HEK293 (cell line): Measurements from ENCODE around the gene LASP1.

Source experiments
- BCL11B ChIP-seq: fragments of 450-650 bp; formaldehyde crosslinking; IDR thresholded peaks from 2 replicates; pipeline ENCODE4 v1.5.1; 2016; ENCODE audit warnings: low read depth, missing biosample characterization, missing genetic modification characterization
- BCL6B ChIP-seq: fragments of 450-650 bp; formaldehyde crosslinking; IDR thresholded peaks from 2 replicates; pipeline ENCODE4 v1.5.1; 2017; ENCODE audit warnings: missing biosample characterization, missing genetic modification characterization
- GLI2 ChIP-seq: fragments of 450-650 bp; formaldehyde crosslinking; IDR thresholded peaks from 2 replicates; pipeline ENCODE4; 2017; ENCODE audit warnings: missing biosample characterization, missing genetic modification characterization, low read depth, borderline replicate concordance
- GLIS1 ChIP-seq: fragments of 450-650 bp; formaldehyde crosslinking; IDR thresholded peaks from 2 replicates; pipeline ENCODE4 v1.5.1; 2016; ENCODE audit warnings: missing biosample characterization, missing genetic modification characterization
- HIC1 ChIP-seq: fragments of 450-650 bp; formaldehyde crosslinking; IDR thresholded peaks from 2 replicates; pipeline ENCODE4 v1.5.1; 2016; ENCODE audit warnings: missing biosample characterization, missing genetic modification characterization
- HOXC10 ChIP-seq: sonication (generic); formaldehyde crosslinking; IDR thresholded peaks from 2 replicates; pipeline ENCODE4 v1.8.1; 2023; ENCODE audit warnings: mild to moderate bottlenecking, missing genetic modification reagents
- KLF7 ChIP-seq: fragments of 450-650 bp; formaldehyde crosslinking; IDR thresholded peaks from 2 replicates; pipeline ENCODE4 v1.5.1; 2016; ENCODE audit warnings: missing biosample characterization, missing genetic modification characterization, borderline replicate concordance
- REPIN1 ChIP-seq: fragments of 450-650 bp; formaldehyde crosslinking; IDR thresholded peaks from 2 replicates; pipeline ENCODE4 v1.5.1; 2017; ENCODE audit warnings: missing biosample characterization, missing genetic modification characterization, low read depth
- SCRT1 ChIP-seq: fragments of 450-650 bp; formaldehyde crosslinking; IDR thresholded peaks from 2 replicates; pipeline ENCODE4 v1.5.1; 2016; ENCODE audit warnings: missing biosample characterization, missing genetic modification characterization, borderline replicate concordance
- SP7 ChIP-seq: fragments of 450-650 bp; formaldehyde crosslinking; IDR thresholded peaks from 2 replicates; pipeline ENCODE4 v1.5.1; 2016; ENCODE audit warnings: missing biosample characterization, missing genetic modification characterization
- YY1 ChIP-seq: fragments of 450-650 bp; formaldehyde crosslinking; IDR thresholded peaks from 2 replicates; pipeline ENCODE4 v1.5.1; 2018; ENCODE audit warnings: missing biosample characterization, missing genetic modification characterization
- ZBTB1 ChIP-seq: fragments of 450-650 bp; formaldehyde crosslinking; IDR thresholded peaks from 2 replicates; pipeline ENCODE4 v1.5.1; 2016; ENCODE audit warnings: missing biosample characterization, missing genetic modification characterization
- ZNF16 ChIP-seq: fragments of 450-650 bp; formaldehyde crosslinking; IDR thresholded peaks from 2 replicates; pipeline ENCODE4 v1.5.1; 2016; ENCODE audit warnings: low read depth, missing biosample characterization, missing genetic modification characterization
- ZNF184 ChIP-seq: fragments of 450-650 bp; IDR thresholded peaks from 2 replicates; pipeline ENCODE4 v1.5.1; 2018; ENCODE audit warnings: missing biosample characterization, mild to moderate bottlenecking, missing genetic modification characterization
- ZNF211 ChIP-seq: fragments of 450-650 bp; formaldehyde crosslinking; IDR thresholded peaks from 2 replicates; pipeline ENCODE4 v1.5.1; 2016; ENCODE audit warnings: low read depth, missing biosample characterization, missing genetic modification characterization
- ZNF221 ChIP-seq: fragments of 450-650 bp; formaldehyde crosslinking; IDR thresholded peaks from 2 replicates; pipeline ENCODE4 v1.5.1; 2017; ENCODE audit warnings: missing biosample characterization, missing genetic modification characterization, borderline replicate concordance
- ZNF223 ChIP-seq: fragments of 450-650 bp; formaldehyde crosslinking; IDR thresholded peaks from 2 replicates; pipeline ENCODE4 v1.5.1; 2016; ENCODE audit warnings: missing biosample characterization, missing genetic modification characterization
- ZNF274 ChIP-seq, 2 experiments: fragments of 200-500 bp in 1 of 2; fragments of 450-650 bp in 1 of 2; sonication (Bioruptor generic) in 1 of 2; formaldehyde crosslinking in 1 of 2; IDR thresholded peaks; 2 replicates each; pipeline versions ENCODE4 v1.5.1 to v1.6.1; 2014 to 2016; ENCODE audit warnings: borderline replicate concordance in 1 of 2, inconsistent platforms in 1 of 2, low read length in 1 of 2, missing biosample characterization in 1 of 2, missing genetic modification characterization in 1 of 2
- ZNF280D ChIP-seq: fragments of 450-650 bp; formaldehyde crosslinking; IDR thresholded peaks from 2 replicates; pipeline ENCODE4 v1.5.1; 2016; ENCODE audit warnings: missing biosample characterization, missing genetic modification characterization
- ZNF311 ChIP-seq: fragments of 450-650 bp; formaldehyde crosslinking; IDR thresholded peaks from 2 replicates; pipeline ENCODE4 v1.5.1; 2017; ENCODE audit warnings: missing biosample characterization, missing genetic modification characterization, borderline replicate concordance
- ZNF366 ChIP-seq: fragments of 450-650 bp; formaldehyde crosslinking; conservative IDR thresholded peaks from 2 replicates; pipeline ENCODE4 v1.5.1; 2016; ENCODE audit warnings: missing biosample characterization, missing genetic modification characterization
- ZNF404 ChIP-seq: fragments of 450-650 bp; formaldehyde crosslinking; IDR thresholded peaks from 2 replicates; pipeline ENCODE4 v1.5.1; 2017; ENCODE audit warnings: missing biosample characterization, missing genetic modification characterization
- ZNF48 ChIP-seq: fragments of 450-650 bp; formaldehyde crosslinking; IDR thresholded peaks from 2 replicates; pipeline ENCODE4 v1.5.1; 2016; ENCODE audit warnings: missing biosample characterization, missing genetic modification characterization
- ZNF544 ChIP-seq: fragments of 450-650 bp; formaldehyde crosslinking; IDR thresholded peaks from 2 replicates; pipeline ENCODE4 v1.5.0; 2017; ENCODE audit warnings: missing biosample characterization, missing genetic modification characterization
- ZNF596 ChIP-seq: fragments of 450-650 bp; IDR thresholded peaks from 2 replicates; pipeline ENCODE4 v1.5.0; 2018; ENCODE audit warnings: missing biosample characterization, mild to moderate bottlenecking, missing genetic modification characterization, moderate library complexity
- ZNF623 ChIP-seq: fragments of 450-650 bp; formaldehyde crosslinking; IDR thresholded peaks from 2 replicates; pipeline ENCODE4 v1.5.1; 2016; ENCODE audit warnings: missing biosample characterization, missing genetic modification characterization
- ZNF629 ChIP-seq: fragments of 450-650 bp; formaldehyde crosslinking; IDR thresholded peaks from 2 replicates; pipeline ENCODE4 v1.5.1; 2017; ENCODE audit warnings: missing biosample characterization, missing genetic modification characterization
- ZNF664 ChIP-seq: fragments of 450-650 bp; formaldehyde crosslinking; IDR thresholded peaks from 2 replicates; pipeline ENCODE4 v1.5.1; 2016; ENCODE audit warnings: missing biosample characterization, missing genetic modification characterization
- ZNF677 ChIP-seq: fragments of 450-650 bp; IDR thresholded peaks from 2 replicates; pipeline ENCODE4 v1.5.0; 2018; ENCODE audit warnings: missing biosample characterization, mild to moderate bottlenecking, missing genetic modification characterization, moderate library complexity
- ZSCAN18 ChIP-seq: fragments of 450-650 bp; formaldehyde crosslinking; IDR thresholded peaks from 2 replicates; pipeline ENCODE4 v1.5.1; 2016; ENCODE audit warnings: missing biosample characterization, missing genetic modification characterization

The LASP1 gene

GRCh38 chr17:38824899-38825761 lies 44.7 kb upstream of the LASP1 start, which contains the start of gene CWC25 (continued):
- TF ChIP-seq BCL6B (peak; percentile 97), ZNF596 (tag by site-specific recombination) (no peak), ZNF223 (tag by site-specific recombination) (peak; percentile 73; the same call in 1 of the 2 replicates), ZNF48 (tag by site-specific recombination) (no peak), GLI2 (no peak), ZNF311 (tag by site-specific recombination) (no peak), ZNF677 (tag by site-specific recombination) (no peak), ZNF280D (tag by site-specific recombination) (no peak), ZNF664 (tag by site-specific recombination) (peak; percentile 70; the same call in 1 of the 2 replicates), ZNF16 (no peak), SCRT1 (tag by site-specific recombination) (no peak), ZNF629 (tag by site-specific recombination) (peak; percentile 99), BCL11B (tag by site-specific recombination) (peak; percentile 42; the same call in 1 of the 2 replicates), REPIN1 (tag by site-specific recombination) (no peak), ZNF221 (no peak), ZBTB1 (tag by site-specific recombination) (no peak), ZSCAN18 (no peak), GLIS1 (no peak), KLF7 (tag by site-specific recombination) (no peak; the same call in 1 of the 2 replicates), YY1 (tag by site-specific recombination) (peak; percentile 74; the same call in 1 of the 2 replicates), ZNF184 (no peak), ZNF211 (tag by site-specific recombination) (no peak), ZNF366 (tag by site-specific recombination) (peak; percentile 54; the same call in 1 of the 2 replicates), ZNF623 (tag by site-specific recombination) (peak; percentile 25; the same call in 1 of the 2 replicates), ZNF544 (tag by site-specific recombination) (no peak), SP7 (tag by site-specific recombination) (peak; percentile 87), ZNF274 (IDR thresholded peaks at IDR 0.05; ENCODE audit: low read length) (no peak), ZNF274 (tag by site-specific recombination; IDR thresholded peaks at IDR 0.05; ENCODE audit: borderline replicate concordance) (no peak), ZNF404 (tag by site-specific recombination) (no peak), HIC1 (0 out of 2 replicates have a peak, but pooled peaks have one; percentile 8), HOXC10 (CRISPR knock-in tag) (peak; percentile 88; the same call in 1 of the 2 replicates)
